Hematopoietic multipotent progenitor cell treated with erythropoietin and hydrocortisone succinate and interleukin-3 and kit ligand, for 15 days (in vitro differentiated cells): ENCODE data around the gene XPO6.
A peak's percentile ranks its signal among the peaks of the same experiment; 100 is the strongest.

Experiments used
- DNase-seq: peaks from one replicate; pipeline ENCODE4 v3.0.0-alpha.2; 2015; ENCODE audit warnings: low spot score

Gene XPO6

DNA sequence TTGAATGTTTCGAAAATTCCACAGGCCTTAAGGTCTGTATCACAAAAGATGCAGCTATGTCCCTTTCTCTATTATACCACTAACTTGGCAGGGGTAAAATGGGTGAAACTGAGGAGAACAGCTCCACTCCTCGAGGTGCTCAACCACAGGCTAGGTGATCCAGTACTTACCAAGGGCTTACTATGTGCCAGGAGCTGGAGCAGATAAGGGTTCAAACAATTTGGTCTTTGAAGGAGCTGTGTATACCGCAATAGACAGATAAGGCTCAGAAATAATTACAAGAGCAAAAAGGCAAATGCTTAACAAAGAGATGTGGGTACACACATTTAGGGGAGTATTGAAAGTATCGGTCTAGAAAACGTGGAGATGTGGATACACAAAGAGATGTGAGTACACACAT, 1.5 kb downstream of the XPO6 start:
- peak; percentile 52 for DNase-seq

DNA sequence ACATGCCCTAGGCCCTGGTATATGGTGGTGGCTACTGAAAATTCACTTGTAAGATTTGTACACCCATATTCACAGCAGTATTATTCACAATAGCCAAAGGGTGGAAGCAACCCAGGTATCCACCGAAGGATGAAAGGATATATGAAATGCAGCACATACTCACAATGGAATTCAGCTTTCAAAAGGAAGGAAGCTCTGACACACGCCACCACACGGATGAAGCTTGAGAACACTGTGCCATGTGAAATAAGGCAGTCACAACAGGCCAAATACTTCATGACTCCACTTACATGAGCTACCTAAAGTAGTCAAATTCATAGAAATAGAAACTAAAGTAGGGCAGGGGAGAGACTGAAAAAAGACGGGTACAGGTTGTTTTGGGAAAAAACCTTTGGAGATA, 2.9 kb downstream of the XPO6 start:
- DNase-seq, result no peak

DNA sequence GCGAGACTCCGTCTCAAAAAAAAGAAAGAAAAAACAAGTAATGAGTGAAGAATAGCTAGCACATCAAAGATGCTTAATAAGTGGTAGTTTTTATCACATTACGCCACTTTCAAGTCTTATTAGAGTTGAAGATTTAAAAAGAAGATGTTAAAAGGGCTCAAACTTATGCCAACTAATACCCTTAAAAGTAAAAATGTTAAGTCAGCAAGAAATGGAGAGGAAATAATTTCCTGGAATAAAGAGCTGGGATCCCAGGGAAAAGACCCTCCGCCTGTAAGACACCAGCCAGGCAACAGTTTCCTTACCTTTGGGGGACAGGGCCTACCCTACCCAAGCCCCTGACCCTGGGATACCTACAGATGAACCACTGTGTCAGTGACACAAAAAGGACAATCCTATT, 3.6 kb downstream of the XPO6 start:
- no peak for DNase-seq

DNA sequence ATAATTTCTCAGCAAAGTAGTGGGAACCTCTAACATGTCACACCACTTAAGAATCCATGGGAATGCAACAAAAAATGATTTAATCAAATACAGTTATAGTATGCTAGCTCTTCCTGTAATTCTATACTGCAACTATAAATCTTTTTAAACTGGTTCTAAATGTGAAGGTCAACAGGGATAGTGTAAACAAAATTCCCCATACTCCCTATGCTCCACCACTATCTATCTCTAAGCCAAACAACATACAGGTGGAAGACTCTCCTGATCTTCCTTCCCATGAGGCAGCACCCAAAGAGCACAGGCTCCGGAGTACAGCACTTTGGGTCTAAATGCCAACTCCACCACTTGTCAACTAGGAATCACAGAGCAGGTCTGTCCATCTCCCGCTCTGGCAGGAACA, 4.4 kb downstream of the XPO6 start:
- no peak for DNase-seq

DNA sequence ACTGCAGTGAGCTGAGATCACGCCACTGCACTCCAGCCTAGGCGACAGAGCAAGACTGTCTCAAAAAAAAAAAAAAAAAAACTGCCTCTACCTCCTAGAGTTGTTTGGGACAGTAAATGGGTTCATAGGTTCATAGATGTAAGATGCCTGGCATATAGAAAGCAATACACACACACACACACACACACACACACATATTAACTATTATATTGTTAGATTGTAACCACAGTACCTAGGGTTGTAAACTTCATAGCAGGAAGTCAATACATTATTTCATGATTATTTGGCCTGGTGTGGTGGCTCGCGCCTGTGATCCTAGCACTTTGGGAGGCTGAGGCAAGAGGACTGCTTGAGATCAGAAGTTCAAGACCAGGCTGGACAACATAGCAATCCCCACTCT, 5.8 kb downstream of the XPO6 start:
- no peak for DNase-seq

DNA sequence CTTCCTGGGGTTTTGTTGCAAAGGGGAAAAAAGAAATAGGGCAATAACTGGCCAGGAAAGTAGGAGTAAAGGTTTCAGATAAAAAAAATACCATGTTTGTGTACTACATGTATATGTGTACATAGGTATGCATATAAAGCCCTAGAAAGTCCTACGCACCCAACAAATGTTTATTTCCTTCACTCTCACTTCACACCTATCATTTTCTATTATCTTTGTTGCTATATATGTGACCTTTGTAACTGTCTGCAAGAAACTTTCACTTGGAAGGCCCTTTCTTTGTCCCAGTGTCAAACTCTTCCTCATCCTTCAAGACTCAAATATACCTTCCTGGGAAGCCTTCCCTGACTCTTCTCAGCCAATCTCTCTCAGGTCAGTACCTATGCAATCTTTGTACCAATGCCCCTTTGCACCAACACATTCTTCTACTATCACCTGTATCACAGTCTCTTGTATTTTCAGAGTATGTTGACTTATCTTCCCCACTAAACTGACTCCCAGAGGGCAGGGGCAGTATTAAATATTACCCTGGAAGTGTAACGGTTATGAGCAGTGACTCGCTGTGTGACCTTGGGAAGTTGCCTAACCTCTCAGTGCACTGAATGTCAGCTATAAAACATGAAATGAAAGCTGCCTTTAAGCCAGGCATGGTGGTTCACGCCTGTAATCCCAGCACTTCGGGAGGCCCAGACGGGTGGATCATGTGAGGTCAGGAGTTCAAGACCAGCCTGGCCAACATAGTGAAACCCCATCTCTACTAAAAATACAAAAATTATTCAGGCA, 6.5 kb downstream of the XPO6 start:
- no peak for DNase-seq

DNA sequence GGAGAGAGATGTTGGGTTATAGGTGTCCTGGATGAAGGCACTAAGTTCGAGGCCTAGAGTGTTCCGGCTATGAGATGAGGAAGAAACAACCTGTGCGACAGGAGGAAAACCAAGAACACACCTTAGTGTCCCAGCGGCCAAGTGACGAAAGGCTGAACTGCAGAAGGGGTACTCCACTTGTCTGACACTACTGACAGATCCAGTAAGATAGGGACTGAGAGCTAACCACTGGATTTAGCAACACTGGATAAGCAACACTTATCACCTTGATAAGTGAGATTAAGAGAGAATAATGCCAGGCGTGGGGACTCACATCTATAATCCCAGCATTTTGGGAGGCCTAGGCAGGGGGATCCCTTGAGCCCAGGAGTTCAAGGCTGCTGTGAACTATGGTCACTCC, 7.1 kb downstream of the XPO6 start:
- DNase-seq, result no peak

DNA sequence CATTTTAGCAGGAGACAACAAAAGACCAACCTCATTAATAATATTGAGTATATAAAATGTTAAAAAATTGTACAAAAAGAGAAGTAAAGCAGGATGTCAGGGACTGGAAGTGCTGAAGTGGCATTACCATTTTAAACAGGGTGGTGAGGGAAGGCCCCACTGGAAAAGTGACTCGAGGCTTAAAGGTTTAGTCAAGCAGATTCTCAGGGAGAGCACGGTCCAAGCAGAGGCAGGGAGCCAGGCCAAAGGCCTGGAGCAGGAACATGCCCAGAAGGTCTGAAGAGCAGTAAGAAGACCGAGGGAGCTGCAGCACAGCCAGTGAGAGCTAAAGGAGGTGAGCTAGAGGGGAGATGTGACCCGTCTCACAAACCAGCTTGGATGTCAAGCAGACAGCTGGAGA, 7.6 kb downstream of the XPO6 start:
- DNase-seq, result no peak

DNA sequence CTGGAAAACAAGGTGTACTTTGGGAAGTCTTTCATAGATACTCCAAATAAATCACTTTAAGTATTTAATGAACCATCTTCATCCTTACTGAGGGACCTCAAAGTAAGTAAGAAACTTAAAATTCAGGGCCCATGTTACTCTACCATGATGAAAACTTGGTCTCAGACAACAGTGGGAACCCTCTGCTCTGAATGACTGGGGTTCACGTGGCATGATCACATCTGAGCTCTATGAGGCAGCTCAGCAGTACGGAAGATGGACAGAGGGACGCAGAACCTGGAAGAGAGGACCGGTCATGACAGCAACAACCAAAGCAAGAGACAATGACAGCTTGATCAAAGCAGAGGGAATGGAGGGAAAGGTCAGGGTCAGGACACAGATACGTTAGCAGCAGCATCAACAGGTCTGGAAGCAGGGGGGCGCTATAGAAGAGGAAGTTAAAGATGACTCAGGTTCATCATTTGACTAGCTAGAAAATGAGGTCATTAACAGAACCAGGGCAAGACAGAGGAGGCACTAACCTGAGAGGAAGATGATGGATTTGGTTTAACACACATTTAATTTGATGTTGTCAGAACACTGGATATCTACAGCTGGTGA, 9.5 kb downstream of the XPO6 start:
- no peak for DNase-seq

DNA sequence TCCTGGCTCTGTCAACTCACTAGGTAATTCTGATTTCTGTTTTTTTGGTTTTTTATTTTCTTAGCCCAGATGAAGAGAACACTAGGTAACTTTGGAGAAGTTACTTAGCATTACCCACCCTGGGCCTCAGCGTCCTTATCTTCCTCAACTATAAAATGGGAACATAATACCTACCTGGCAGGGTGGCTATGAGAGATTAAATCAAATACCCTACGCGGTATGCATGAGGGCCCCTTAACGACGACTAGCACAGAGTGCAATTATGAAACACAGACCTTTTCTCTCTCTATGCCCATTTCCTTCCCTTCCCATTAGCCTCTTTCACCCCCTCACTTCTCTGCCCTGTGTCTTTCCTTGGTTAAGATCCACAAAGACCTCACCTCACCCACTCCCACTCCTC, 11.1 kb downstream of the XPO6 start:
- no peak for DNase-seq

DNA sequence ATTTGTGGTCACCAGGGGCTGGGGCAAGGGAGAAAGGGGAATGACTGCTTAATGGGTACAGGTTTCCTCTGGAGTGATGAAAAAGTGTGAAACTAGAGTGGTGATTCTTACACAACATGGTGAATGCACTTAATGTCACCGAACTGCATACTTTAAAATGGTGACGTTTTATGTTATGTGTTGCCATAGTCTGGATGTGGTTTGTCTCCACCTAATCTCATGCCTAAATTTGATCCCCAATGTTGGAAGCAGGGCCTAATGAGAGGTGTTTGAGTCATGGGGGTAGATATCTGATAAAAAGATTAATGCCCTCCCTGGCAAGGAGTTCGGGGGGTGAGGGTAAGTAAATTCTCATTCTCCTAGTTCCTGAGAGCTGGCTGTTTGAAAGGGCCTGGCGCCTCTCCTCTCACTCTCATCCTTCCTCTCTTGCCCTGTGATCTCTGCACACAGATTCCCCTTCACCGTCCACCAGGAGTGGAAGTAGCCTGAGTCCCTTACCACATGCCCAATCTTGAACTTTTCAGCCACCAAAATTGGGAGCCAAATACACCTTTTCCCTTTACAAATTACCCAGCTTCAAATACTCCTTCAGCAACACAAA, 15.3 kb downstream of the XPO6 start:
- DNase-seq, result no peak

DNA sequence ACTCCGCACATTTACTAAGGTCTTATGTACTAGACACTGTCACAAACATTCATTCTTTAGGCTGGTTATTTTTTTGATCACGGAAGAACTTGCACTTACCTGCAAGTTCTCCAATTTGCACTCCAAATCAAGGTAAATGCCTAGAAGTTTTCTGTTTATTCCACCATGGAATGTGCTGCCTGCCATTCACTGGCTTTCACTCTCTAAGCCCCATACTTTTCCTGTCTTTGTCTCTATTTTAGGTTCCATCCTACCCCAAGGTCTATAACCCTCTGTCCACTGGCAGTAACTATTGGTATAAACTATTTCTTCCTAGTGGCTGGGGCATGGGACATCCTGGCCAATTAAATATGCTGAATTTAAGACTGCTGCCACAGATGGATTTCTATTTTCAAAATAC, 15.9 kb downstream of the XPO6 start:
- DNase-seq, result no peak

DNA sequence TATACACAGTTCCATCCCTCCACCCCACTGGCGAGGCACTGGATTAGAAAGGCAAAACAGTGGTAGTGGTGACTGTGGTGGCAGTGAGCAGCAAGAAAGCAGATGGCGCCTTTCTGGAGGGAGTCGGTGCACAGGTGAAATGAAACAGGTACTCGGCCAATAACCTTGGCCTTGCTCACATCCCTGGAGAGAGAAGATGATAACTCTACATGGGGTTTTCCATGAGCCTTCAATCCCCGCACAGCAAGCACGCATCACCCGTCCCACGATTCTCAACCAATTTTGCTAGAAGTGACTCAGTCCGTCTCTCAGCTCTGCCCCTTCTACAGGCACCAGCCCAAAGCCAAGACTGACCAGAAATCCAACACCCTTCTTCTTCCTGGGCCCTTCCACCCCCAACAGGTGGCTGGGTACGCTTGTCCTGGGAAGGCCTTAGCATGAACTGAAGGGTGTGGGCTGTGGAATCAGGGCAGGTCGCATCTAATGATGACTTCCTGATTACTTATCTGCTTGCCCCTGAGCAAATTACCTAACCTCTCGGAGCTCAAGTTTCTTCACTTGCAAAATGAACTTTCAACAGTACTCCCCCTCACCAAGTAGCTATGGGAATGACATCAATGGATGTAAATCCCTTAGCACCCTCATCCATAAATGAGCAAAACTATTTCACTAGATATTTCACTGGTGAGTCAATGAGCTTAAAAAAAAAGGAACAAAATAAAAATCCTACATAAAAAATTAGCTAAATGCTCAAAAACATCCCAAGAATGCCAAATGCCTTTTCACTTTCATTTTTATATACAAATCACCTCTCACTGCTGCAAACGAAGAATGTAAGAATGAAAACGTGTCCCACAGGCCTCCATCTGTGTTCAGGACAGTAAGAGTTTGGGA, 18.0 kb downstream of the XPO6 start:
- DNase-seq, result no peak

DNA sequence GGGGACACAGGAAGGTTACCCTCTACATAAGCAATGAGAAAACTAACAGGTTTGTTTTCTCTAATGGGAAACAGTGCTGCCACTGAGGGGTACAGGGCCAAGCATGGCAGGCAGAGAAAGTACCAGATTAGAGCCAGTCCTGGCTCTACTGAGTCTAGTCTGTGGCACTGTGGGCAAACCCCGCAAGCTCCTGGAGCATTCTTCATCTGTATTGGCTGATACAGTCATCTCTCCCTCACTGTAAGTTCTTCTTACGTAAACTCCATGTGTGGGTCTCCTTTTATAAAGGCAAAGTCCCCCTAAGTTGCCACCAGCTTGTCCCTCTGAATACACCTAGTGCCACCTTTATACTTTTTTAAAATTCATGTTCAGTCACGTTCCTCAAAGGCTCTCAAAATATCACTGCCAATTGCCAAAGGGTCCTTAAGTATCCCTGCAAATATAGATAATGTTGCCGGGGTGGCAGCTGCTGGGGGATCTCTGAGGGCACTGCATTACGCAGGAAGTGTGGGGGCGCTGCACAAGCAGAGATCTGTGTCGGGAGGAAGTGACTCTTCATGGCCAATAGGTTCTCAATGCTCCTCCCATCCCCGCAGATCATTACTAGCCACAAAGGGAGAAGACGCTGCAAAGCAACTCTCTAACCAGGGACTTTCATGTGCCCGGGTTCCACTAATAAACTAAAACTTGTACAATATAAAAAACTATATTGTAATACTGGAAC, 18.8 kb downstream of the XPO6 start:
- DNase-seq, result no peak

DNA sequence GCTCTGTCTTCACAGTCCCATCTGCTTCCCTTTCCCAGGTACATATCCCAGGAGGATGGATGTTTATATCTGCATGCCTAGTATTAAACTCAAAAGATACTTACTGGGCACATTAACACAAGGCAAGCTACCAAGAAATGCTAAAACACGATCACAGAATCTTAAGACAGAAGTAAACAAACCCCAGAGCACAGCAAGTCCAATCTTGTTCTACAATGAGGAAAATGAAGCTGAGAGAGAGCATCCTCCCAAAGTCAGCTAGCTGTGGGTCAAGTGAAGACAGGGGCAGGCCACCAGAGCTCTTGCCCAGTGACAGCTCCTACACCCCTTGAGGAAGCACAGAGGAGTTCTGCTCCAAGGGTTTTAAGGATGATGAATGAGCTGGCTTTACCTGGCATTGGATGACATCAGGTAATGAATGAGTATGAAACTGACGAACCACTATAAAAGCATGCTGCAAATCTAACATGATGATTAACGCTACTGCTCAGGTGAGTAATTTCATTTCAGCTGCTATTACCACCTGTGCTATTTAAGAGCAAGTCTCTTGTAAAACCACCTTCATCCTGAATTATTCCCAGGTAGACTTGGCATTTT, 20.3 kb downstream of the XPO6 start:
- no peak for DNase-seq

DNA sequence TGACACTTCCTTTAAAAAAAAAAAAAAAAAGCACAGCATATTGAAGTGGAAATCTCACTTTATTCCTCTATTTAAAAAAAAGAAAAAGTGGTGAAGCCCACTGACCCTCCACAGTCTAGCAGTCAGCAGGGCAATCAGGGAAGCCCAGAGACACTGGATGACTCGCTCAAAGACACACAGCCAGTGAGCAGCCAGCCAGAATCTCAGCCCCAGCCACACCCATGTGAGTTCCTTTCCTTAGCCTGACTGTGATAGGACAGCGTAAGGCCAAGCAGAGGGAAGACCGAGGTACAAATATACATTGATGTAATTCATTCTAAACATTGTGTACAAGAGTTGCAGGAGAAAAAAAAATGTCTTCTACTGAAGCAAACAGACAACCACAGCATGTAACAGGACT, 22.5 kb downstream of the XPO6 start:
- peak; percentile 19 for DNase-seq

DNA sequence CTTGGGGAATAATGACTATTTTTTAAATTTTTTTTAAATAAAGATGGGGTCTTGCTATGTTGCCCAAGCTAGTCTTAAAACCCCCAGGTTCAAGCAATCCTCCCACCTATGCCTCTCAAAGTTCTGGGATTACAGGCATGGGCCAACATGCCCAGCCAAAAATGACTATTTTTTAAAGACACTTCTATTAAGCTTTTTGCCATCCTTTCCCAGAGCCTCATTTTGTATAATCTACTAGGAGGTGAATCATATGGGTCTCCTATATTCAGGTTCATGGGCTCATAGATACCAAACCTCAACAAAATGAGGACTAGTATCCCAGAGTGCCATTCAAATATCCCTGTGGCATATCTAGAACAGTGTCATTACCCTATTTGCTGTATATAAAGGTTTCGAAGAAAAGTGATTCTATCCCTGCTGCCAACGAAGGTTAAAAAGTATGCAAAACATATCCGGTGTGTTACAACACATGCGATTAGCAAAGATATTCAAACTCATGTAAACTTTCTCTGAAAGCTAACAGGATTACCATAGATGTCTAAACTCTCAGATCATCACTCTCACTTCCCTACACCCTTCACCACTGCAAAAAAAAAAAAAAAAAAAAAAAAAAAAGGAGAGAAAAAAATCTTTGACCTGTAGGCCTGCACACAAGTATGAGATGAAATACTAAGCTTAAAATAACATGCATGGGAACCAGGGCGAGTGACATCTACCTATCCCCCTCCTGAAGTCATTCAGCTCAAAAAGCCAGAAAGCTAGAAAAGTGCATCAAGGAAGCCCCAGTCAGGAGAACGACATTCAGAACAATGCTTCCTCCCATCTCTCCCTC, 23.5 kb downstream of the XPO6 start:
- no peak for DNase-seq

DNA sequence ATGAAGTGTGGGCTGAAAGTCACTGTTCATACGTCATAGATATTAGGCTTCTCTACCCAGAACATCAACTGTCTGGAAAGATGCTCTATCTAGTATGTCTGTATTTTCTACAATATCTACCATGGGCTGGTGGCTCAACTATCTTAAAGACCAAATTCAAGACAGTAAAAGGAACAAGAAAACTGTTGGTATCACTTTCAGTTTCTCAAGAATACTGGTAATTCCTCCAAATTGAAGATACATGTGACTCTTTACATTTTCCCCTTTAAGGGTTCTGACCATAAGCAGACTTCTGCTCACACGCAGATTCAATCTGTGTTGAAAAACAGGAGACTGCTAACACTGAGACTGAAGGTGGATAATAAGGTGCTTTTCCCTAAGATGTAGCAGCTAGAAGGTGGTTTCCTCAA, 24.2 kb downstream of the XPO6 start:
- no peak for DNase-seq

DNA sequence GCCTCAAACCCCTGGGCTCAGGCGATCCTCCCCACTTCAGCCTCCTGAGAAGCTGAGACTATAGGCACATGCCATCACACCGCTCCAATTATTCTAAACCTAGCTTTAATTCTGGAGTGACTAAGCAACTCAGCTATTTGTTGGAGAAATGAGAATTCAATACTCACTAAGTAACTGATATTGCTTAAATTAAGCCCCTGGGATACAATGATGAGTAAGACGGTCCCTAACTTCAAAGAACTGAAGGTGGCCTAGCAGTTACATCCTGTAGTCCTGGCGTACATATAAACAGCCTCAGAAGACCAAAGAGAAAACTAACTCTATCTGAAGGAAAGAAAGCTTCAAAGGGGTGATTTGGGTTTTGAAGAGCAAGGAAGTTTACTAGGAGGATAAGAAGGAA, 25.0 kb downstream of the XPO6 start:
- no peak for DNase-seq

DNA sequence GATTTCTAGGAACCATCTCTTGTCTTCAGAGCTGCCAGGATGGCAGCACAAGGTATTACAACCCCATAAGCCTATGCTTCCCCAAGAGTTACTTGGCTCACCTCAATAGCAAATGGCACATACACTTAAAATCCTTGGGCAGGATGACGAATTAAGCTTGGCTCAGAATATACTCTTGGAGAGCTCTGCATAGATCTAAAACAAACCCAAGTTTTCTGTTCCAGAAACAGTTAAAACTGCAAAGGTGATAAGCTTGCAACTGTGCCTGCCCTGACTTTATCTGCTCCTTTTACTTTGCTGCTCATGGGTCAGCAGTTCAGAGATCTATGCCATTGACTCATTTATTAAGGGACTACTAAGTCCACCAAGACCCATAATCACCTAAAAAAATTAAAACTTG, 26.1 kb downstream of the XPO6 start:
- no peak for DNase-seq

DNA sequence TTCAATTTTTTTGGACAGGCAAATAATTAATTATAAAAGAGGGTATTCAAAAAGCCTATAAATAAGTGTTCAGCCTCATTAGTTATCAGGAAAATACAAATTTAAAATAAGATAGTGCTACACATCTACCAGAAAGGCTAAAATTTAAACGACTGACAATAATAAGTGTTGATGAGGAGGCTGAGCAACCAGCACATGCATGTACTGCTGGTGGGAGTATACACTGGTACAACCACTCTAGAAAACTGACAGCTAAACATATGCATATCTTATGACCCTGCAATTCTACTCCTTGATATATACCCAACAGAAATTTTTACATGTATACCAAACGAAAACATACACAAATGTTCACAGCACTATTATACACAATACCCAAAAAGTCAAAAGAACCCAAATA, 27.1 kb downstream of the XPO6 start:
- DNase-seq, result no peak
